NCI-H510A treated with DMSO at 0.1 percent for 48 hours (cell line): ENCODE measurements around the gene PLIN5.

Source experiments
- DNase-seq: peaks from one replicate; lab custom pipeline; 2025; lab: John Stamatoyannopoulos, UW

The PLIN5 gene

DNA sequence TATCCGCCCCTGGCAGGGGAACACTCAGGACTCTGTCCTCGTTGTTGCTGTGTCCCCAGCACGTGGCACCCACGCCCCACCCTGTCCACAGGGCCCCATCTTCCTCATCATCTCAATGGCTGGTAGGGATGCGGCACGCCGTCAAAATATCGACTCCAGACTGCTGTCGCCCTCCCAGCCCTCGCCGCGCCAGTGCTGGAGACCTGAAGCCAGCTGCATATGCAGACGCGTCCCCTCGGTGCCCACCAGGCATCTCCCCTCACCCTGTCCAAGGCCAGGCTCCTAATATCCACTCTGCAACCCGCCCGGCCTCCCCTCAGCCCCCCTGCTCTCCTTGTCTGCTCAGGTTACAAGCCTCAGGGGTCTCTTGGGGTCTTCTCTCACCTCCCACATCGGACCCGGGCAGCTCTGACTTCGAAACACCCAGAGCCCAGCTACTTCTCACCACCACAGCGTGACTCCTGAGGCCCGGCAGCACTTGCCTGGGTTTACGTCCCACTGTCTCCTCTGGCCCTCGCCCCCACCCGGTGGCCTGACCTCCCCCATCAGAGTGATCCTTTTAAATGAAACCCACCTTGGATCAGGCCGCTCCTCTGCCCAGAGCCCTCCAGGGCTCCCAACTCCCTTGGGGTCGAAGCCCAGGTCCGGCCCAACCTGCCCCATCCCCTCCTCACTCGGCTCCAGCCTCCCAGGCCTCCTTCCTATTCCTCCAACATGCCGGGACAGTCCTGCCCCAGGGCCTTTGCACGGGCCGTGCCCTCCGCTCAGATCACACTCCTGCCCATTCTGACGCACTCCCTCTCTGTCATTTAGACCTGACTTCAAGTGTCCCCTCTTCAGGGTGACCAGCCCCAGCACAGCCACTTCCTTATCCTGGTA, 29.2 kb downstream of the PLIN5 start:
- DNase-seq = no peak

DNA sequence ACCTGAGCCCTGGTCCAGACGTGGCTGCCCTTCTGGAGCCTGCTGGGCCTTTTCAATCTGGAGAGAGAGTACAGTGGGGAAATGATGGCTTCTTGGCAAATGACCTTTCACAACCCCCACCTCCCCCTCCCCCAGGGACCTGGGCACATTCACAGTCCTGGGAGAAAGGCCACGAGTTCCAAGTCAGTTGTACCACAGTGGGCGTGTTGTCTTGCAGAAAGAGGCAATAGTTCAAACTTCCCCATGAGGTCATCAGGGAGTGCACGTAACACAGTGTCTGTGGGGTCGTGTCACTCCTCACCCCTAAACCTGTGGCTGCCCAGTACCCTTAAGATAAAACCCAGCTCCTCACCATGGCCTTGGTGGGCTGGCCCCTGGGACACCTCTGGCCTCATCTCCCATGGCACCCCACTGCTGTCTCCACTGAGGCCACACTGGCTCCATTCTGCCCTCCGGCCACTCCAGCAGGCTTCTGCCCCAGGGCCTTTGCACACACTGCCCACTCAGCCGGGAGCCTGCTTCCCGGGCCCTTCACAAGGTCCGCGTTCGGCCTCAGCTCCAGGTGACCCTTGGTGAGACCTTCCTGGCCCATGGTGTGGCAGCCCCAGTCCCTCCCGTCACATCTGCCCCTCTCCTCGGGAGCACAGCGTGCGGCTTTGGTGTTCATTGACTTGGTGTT, 30.0 kb downstream of the PLIN5 start:
- DNase-seq = no peak

DNA sequence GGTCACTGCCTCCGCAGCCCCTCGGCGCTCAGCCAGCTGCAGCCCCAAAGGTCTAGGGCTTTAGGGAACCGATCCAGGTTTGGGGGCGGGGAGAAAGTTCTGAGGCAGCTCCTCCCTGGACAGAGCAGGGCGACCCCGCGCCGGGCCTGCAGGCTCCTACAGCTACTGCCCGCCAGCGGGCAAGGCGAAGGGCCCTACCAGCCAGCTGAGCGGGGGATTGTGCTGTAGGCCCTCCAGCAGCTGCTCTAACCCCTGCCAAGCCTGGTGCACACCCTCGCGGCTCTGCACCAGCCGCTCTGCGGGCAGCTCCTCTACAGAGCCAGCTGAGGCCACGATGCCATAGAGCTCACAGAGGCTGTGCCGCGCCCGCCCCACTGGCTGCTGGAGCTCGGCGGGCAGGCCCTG, 30.7 kb downstream of the PLIN5 start:
- no peak for DNase-seq

DNA sequence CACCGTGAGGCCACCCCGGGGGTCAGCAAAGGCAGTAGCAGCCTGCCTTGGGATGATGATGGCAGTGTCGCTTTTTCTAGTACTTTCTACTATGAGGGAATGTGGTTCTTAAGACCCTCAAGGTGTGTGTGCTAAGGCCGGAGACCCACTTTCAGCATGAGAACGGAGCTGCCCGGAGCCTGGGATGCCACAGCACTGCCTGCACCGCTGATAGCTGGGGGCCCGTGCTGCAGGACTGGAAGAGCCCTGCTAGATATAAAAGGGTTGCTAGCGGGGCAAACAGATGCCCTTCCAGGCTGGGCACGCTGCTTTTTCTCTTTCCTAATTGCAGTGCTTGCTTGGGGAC, 31.2 kb downstream of the PLIN5 start:
- DNase-seq = no peak

DNA sequence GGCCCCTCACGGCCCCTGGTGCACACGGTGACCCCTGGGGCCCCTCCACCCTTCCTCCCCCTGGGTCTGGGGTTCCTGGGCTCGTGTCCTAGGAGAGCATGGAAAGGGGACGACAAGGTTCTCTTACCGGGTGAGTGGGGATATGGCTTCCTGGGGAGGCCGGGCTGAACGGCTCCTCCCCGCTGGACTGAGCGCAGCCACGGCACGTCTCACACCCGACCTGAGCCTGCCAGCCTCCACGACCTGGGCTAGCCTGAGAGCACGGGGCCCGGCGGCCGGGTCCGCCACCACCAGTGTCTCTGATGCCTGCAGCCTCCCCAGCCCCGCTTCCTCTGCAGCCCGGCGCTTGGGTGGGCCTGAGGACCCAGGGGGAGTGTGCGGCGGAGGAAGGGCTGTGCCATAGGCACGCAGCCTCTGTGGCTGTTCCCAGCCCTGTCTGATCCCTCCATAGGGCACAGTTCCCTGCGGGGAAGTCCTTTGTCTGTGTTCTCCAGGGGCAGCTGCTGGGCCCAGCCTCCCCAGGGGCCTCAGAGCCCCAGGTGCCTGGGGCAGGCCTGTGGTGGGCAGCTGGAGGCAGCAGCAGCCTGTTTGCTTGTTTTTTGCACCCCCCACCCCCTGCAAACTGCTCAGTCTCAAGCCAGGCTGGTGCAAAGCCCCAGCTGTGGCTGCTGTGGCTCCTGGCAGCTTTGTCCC, 31.7 kb downstream of the PLIN5 start:
- DNase-seq = no peak

DNA sequence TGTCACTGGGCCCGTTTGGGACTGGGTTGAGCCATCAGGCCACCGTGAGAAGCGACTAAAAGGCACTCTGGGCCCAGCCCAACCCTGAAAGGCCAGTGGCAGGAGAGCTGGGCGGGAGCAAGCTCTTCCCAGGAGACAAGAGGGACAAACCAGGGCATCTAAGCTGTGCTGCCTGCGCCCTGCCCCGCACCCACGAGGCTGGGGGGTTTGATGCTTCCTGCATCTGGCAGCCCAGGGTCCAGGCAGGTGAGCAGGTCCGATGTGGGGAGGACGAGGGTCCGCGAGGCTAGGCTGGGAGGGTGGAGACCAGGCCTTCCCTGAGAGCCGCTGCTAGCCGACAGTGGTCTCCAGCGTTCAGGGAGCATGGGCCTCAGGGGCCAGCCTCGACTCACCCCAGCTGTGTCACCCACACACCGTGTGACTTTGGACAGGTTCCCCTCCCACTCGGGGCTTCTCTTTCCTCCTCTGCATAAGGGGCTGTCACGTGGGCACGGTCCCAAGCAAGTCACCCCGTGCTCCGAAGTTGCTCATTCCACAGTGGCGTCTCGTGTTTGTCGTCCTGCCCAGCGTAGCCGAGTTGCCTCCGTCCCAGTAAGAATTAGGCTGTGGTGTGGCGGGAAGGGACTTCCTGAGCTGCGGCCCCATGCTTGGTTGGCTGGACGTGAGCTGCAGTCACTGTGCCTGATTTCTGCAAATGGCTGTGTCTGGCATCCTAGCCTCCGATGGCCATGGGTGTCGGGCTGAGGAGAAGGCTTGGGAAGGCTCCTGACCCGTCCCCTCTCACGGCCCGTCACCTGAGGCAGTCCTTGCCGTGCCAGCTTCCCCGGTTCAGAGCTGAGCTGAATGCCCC, 32.5 kb downstream of the PLIN5 start:
- DNase-seq = no peak

DNA sequence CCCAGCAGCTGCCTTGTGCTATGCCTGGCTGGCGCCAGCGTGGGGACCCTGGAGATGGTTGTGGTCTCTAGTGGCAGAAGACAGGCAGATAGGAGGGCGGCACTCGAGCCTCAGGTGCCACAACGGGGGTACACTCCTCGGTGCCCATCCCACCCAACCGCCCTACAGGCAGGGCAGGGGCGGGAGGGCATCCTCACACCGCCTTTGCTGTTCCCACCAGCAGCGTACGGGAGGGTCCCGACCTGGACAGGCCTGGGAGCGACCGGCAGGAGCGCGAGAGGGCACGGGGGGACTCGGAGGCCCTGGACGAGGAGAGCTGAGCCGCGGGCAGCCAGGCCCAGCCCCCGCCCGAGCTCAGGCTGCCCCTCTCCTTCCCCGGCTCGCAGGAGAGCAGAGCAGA, 33.3 kb downstream of the PLIN5 start:
- DNase-seq = no peak

DNA sequence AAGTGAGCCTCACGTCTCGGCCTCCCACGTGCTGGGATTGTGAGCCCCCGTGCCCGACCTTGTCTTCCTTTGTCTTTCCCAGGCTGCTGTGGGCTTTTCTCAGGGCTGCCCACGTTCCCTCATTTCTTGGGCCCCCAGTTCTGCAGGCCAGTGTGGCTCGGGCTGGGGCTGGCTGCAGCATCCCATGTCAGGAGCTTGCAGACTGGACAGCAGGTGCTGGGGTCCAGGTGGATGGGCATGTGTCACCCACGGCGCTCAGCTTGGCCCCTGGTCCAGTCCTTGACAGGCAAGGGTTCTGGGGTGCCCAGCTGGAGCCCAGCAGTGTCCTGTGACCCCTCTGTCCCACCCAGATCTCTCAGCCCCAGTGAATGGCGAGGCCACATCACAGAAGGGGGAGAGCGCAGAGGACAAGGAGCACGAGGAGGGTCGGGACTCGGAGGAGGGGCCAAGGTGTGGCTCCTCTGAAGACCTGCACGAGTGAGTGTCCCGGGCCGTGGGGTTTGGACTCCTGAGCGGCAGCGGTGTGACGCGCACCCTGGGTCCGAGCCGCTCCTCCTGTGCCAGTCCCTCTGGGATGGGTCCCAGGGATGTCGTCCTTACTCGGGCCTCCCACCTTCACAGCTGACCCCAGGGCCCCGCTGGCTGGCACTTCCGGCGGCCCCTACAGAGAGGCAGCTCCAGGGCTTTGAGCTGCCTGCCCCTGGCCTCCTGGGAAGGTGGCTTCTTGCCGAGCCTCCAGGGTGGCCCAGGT, 34.0 kb downstream of the PLIN5 start:
- DNase-seq = no peak

DNA sequence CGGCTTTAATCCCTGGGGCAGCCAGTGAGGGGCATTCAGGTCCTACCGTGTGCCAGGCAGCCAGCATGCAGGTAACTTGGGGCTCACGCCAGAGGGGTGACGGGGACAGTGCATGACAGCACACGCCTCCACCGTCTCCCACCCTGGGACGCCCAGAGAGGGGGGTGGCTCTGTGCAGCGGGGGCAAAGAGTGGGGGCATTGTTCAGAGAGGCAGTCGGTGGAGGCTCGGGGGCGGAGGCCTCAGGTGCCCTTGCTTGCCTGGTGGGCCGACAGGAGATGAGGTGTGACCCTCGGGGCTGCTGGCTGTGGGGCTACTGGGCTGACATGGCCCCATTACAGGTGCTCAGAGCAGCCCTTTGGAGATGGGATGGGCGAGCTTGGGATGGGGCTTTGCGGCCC, 35.2 kb downstream of the PLIN5 start:
- DNase-seq = no peak

DNA sequence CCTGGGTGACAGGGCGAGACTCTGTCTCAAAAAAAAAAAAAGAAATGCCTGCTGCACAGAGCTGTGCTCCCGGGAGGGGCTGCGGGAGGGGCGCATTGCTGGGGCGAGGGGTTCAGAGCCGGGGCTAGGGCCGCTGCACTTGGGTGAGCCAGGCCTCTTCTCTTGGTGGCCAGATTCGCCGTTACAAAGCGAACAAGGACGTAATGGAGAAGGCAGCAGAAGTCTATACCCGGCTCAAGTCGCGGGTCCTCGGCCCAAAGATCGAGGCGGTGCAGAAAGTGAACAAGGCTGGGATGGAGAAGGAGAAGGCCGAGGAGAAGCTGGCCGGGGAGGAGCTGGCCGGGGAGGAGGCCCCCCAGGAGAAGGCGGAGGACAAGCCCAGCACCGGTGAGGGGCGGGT, 35.7 kb downstream of the PLIN5 start:
- no peak for DNase-seq

DNA sequence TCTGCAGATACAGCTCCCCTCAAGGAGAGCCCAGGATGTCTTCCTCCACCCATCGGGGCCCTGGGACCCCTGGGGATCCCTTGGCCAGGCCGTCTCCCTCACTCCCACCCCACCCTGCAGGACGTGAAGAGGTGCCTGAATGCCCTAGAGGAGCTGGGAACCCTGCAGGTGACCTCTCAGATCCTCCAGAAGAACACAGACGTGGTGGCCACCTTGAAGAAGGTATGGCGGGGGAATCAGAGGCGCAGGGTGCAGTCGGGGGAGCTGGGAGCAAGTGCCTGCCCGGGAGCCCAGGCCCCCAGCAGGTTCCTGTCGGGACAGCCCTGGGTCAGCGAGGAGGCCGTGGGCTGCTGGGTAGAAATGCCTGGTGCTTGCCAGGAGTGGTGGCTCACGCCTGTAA, 36.3 kb downstream of the PLIN5 start:
- no peak for DNase-seq

DNA sequence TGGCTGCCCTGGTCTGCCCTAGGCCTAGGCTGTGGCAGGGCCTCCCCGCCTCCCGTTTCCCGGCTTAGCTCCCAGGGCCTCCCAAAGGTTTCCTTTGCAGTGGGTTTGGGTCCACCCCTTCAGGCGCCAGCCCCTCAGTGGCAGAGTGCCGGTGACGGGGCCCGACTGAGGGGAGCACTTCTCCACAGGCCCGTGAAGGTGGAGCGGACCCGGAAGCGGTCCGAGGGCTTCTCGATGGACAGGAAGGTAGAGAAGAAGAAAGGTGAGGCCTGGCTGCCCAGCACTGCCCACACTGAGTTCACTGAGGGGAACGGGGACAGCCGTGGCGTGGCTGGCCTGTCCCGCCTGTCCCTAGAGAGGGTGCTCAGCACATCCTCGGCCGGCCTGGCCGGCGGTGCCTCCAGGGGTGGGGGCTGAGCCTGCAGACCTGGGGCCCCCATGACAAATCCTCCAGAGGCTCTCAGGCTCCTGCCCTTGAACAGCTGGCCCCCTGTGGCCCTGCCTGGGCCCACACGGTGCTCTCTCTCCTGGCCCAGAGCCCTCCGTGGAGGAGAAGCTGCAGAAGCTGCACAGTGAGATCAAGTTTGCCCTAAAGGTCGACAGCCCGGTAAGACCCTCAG, 37.1 kb downstream of the PLIN5 start:
- DNase-seq = no peak

DNA sequence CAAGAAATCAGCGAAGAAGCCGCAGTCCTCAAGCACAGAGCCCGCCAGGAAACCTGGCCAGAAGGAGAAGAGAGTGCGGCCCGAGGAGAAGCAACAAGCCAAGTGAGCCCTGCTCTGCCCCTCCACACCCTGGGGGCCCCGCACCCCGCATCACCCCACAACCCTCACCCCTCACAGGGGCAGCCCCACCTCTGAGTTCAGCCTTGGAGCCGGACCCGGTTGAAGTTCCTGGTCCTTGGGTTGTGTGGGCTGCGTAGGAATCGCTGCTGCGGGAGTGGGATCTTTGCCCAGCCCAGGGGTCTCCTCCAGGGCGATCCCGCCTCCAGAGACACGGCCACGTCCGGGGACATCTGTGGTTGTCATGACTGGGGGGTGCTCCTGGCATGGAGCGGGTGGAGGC, 38.7 kb downstream of the PLIN5 start:
- DNase-seq = no peak

DNA sequence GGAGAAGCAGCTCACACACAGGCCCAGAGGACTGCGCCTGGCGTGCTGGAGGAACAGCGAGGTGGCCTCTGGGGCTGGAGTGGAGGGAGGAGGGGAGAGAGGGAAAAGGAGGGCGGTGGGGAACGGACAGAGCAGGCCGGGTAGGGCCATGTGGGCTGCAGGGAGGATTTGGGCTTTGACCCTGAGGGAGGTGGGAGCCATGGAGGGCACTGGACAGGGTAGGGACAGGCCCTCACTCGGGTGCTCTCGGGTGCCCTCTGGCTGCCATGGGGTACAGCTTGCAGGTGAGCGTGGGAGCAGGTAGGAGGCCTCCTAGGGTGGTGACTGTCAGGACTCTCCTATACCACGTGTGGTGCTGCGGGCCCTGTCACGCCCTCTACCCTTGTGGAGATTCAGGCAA, 39.6 kb downstream of the PLIN5 start:
- no peak for DNase-seq

DNA sequence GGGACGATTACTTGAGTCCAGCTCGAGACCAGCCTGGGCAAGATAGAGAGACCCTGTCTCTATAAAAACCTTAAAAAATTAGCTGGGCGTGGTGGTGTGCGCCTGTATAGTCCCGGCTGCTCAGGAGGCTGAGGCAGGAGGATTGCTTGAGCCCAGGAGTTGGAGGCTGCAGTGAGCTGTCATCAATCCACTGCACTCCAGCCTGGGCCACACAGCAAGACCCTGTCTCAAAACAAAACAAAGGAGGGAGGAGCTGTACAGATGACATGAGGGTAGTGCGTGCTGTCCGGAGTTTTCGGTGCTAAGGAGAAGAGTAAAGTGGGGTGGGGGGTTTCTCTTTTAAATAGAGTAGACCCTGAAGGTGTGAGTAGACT, 40.3 kb downstream of the PLIN5 start:
- DNase-seq = no peak

DNA sequence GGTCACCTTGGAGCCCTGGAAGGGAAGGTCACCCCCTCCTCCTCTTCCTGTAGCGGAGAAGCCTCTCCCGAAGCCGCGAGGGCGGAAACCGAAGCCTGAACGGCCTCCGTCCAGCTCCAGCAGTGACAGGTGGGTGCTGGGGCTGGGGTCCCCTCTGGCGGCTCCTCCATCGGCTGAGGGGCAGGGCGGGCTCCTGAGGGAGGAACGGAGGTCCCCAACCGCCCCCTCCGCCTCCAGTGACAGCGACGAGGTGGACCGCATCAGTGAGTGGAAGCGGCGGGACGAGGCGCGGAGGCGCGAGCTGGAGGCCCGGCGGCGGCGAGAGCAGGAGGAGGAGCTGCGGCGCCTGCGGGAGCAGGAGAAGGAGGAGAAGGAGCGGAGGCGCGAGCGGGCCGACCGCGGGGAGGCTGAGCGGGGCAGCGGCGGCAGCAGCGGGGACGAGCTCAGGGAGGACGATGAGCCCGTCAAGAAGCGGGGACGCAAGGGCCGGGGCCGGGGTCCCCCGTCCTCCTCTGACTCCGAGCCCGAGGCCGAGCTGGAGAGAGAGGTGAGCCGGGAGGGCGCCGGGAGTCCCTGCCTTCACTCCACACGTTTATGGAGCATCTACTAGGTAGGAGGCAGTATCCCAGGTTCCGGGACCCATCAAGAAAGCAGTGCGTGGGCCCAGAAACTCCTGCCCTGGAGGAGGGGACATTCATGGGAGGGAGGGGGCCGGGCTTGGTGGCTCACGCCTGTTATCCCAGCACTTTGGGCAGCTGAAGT, 40.9 kb downstream of the PLIN5 start:
- DNase-seq = no peak

DNA sequence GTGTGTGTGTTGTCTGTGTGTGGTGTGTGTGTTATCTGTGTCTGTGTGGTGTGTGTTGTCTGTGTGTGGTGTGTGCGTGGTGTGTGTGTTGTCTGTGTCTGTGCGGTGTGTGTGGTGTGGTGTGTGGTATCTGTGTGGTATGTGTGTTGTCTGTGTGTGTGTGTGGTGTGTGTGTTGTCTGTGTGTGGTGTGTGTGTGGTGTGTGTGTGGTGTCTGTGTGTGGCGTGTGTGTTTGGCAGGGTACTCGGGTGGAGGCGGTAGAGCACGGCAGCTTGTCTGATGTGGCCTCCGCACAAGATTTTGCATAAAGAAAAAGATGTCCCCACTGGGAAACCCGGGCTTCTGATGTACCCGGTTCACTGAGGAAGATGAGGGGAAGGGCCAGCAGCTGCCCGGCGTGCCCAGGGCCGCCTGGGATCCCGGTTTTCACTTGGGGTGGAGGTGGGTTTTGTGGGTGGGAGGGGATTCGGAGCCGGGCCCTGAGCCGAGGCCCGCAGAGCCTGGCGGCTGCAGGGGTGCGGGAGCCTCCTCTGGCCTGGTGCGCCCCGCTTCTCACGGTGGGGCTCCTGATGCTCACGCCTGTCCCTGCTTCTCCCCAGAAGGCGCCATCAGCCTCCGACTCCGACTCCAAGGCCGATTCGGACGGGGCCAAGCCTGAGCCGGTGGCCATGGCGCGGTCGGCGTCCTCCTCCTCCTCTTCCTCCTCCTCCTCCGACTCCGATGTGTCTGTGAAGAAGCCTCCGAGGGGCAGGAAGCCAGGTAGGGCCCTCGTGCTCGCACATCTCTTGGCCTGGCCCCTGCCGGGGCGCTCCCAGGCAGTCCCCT, 41.7 kb downstream of the PLIN5 start:
- DNase-seq = no peak

DNA sequence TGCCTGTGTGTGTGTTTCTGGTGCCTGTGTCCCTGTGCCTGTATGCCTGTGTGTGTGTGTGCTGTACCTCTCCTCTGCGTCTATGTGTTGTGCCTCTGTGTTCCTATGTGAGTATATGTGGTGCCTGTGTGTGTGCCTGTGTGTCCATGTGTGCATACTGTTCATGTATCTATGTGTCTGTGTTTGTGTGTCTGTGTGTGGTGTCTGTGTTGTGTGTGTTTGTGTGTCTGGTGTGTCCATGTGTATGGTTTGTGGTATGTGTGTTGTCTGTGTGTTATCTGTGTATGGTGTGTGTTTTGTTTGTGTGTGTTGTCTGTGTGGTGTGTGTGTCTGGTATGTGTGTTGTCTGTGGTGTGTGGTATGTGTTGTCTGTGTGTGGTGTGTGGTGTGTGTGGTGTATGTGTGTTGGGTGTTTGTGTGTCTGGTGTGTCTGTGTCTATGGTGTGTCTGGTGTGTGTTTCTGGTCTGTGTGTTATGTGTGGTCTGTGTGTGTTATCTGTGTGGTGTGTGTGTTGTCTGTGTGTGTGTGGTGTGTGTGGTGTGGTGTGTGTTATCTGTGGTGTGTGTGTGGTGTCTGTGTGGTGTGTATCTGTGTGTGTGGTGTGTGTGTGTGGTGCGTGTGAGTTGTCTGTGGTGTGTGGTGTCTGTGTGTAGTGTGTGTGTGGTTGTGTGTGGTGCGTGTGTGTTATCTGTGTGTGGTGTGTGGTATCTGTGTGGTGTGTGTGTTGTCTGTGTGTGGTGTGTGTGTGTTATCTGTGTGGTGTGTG, 42.5 kb downstream of the PLIN5 start:
- DNase-seq = no peak

DNA sequence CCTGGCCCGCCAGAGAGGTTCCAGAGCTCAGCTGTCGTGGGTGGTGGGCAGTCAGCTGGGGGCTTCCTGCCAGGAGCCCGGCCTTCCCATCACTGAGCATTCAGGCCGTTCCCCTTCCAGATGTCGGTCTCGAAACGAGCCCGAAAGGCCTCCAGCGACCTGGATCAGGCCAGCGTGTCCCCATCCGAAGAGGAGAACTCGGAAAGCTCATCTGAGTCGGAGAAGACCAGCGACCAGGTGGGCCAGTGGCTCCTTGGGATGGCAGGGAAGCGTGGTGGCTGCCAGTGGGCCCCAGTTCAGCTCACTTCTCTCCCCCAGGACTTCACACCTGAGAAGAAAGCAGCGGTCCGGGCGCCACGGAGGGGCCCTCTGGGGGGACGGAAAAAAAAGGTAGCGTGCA, 43.6 kb downstream of the PLIN5 start:
- no peak for DNase-seq
